Fibroblast of lung (primary cell): Measurements from ENCODE around the gene MYO1D. TPM values are rescaled to one million over a fixed set of nuclear protein-coding genes. Genes with fewer than 3 reads are reported as not detected.

Experiments
- DNase-seq, 2 donors: peaks; one replicate each; pipeline versions ENCODE4 v3.0.0 to v3.0.0-alpha.2; 2010; ENCODE audit warnings: low read depth in 2 of 2
- H2AFZ ChIP-seq: 2 replicates; pipeline ENCODE4 v1.5.1; 2012; ENCODE audit warnings: low read length, control low read depth, inconsistent platforms
- H3K27ac ChIP-seq: 2 replicates; pipeline ENCODE4 v1.5.1; 2011; ENCODE audit warnings: low read length, control low read depth; ENCODE audit not compliant: insufficient read depth
- H3K27me3 ChIP-seq: 2 replicates; pipeline ENCODE4 v1.5.1; 2011; ENCODE audit warnings: mild to moderate bottlenecking, low read length; ENCODE audit not compliant: control insufficient read depth, insufficient read depth
- H3K36me3 ChIP-seq: 2 replicates; pipeline ENCODE4 v1.5.1; 2011; ENCODE audit warnings: low read length; ENCODE audit not compliant: control insufficient read depth, insufficient read depth
- H3K4me1 ChIP-seq: 2 replicates; pipeline ENCODE4 v1.5.1; 2011; ENCODE audit warnings: low read length; ENCODE audit not compliant: control insufficient read depth, insufficient read depth; ENCODE audit errors: extremely low read depth
- H3K4me2 ChIP-seq: 2 replicates; pipeline ENCODE4 v1.5.1; 2011; ENCODE audit warnings: low read length, control low read depth; ENCODE audit not compliant: insufficient read depth; ENCODE audit errors: extremely low read depth
- H3K4me3 ChIP-seq, 4 experiments: fragments of 200-600 bp in 1 of 4; sonication (generic) in 1 of 4; replicated peaks in 1 of 4; 2 replicates each; pipeline ENCODE4 v1.5.1; 2011 to 2016; ENCODE audit warnings: low read length in 4 of 4, low read depth in 3 of 4, mild to moderate bottlenecking in 3 of 4, control low read depth in 2 of 4, inconsistent platforms in 1 of 4, mixed read lengths in 1 of 4; ENCODE audit not compliant: insufficient read depth in 1 of 4; ENCODE audit errors: control extremely low read depth in 1 of 4
- H3K79me2 ChIP-seq: 2 replicates; pipeline ENCODE4 v1.5.1; 2012; ENCODE audit warnings: mild to moderate bottlenecking, low read length, inconsistent platforms; ENCODE audit not compliant: control insufficient read depth, insufficient read depth
- H3K9ac ChIP-seq: 2 replicates; pipeline ENCODE4 v1.5.1; 2011; ENCODE audit warnings: mild to moderate bottlenecking, low read length, control low read depth; ENCODE audit not compliant: insufficient read depth
- H3K9me3 ChIP-seq: 2 replicates; pipeline ENCODE4 v1.5.1; 2012; ENCODE audit warnings: low read depth, low read length; ENCODE audit not compliant: control insufficient read depth, insufficient read depth
- H4K20me1 ChIP-seq: 2 replicates; pipeline ENCODE4 v1.5.1; 2011; ENCODE audit warnings: low read length; ENCODE audit not compliant: control insufficient read depth, insufficient read depth; ENCODE audit errors: extremely low read depth
- CTCF ChIP-seq, 2 donors: IDR thresholded peaks in 1 of 2; conservative IDR thresholded peaks in 1 of 2; 1 replicate in 1 of 2; 2 replicates in 1 of 2; pipeline ENCODE4 v1.5.1; 2011 to 2012; ENCODE audit warnings: low read length in 2 of 2, control low read depth in 1 of 2, inconsistent platforms in 1 of 2, low read depth in 1 of 2, mild to moderate bottlenecking in 1 of 2
- EZH2 ChIP-seq: IDR thresholded peaks from 2 replicates; pipeline ENCODE4 v1.5.1; 2012; ENCODE audit warnings: low read length, control low read depth, mild to moderate bottlenecking; ENCODE audit errors: missing control alignments
- polyA plus RNA-seq, 2 donors: library from polyadenylated mRNA; depleted of rRNA in 1 of 2; stranded (reverse) in 1 of 2; unstranded in 1 of 2; fragments of >200 nt; gene quantifications; 2 replicates each; pipeline ENCODE4 v1.2.1, GENCODE V29; 2011 to 2012; ENCODE audit warnings: missing spikeins in 1 of 2
- total RNA-seq: library from RNA; depleted of rRNA; stranded (reverse); fragments of >200 nt; gene quantifications from 2 replicates; pipeline ENCODE4 v1.2.1, GENCODE V29; 2014

Gene MYO1D
- total and polyA plus RNA-seq, 2 donors (not counting 1 experiment from before 2014, with no cell fraction given) = 35.0 to 46.6 TPM

GRCh38 chr17:32584792-32585191 is 292.1 kb downstream of the MYO1D start:
- DNase-seq = no peak
- no peaks in the 10 kb centered on the region for H3K27me3 ChIP-seq
- no peaks in the 10 kb centered on the region for H3K36me3 ChIP-seq
- H3K27ac ChIP-seq = no peak overlapping the region
- no peak overlapping the region for H2AFZ ChIP-seq
- H3K4me1 ChIP-seq = no peaks in the 10 kb centered on the region
- H3K79me2 ChIP-seq = no peaks in the 10 kb centered on the region
- TF ChIP-seq CTCF (conservative IDR thresholded peaks at IDR 0.05 in 1 of 2, IDR thresholded peaks at IDR 0.05 in 1 of 2; ENCODE audit: low read depth in 1 of 2, low read length in 2 of 2) = no peak
- H3K9me3 ChIP-seq = no peaks in the 10 kb centered on the region
- H3K4me2 ChIP-seq = no peak overlapping the region
- H4K20me1 ChIP-seq = no peaks in the 10 kb centered on the region
- no peak overlapping the region for H3K4me3 ChIP-seq
- no peak overlapping the region for H3K9ac ChIP-seq

- Histone ChIP-seq H3K27me3 (no peaks in the 10 kb centered on the region), H3K9me3 (no peaks in the 10 kb centered on the region), H3K79me2 (no peaks in the 10 kb centered on the region)
Measured at GRCh38 chr17:32583053-32583452, 293.9 kb downstream of the MYO1D start.

GRCh38 chr17:32575852-32576251 is 301.1 kb downstream of the MYO1D start:
- Histone ChIP-seq H3K4me2 (no peak overlapping the region), H3K36me3 (no peaks in the 10 kb centered on the region), H3K9ac (no peak overlapping the region), H2AFZ (no peak overlapping the region), H3K4me1 (no peaks in the 10 kb centered on the region), H3K79me2 (no peaks in the 10 kb centered on the region), H3K27ac (no peak overlapping the region), H3K9me3 (no peaks in the 10 kb centered on the region), H3K27me3 (no peaks in the 10 kb centered on the region), H4K20me1 (no peaks in the 10 kb centered on the region), H3K4me3 (no peak overlapping the region)
- no peak for DNase-seq
- TF ChIP-seq CTCF (conservative IDR thresholded peaks at IDR 0.05 in 1 of 2, IDR thresholded peaks at IDR 0.05 in 1 of 2; ENCODE audit: low read depth in 1 of 2, low read length in 2 of 2) = no peak
- TF ChIP-seq EZH2 = no peak

More at GRCh38 chr17:32583053-32583452, 293.9 kb downstream of the MYO1D start:
- Histone ChIP-seq H3K27ac (no peak overlapping the region), H3K4me2 (no peak overlapping the region), H2AFZ (no peak overlapping the region), H3K36me3 (no peaks in the 10 kb centered on the region), H3K4me3 (no peak overlapping the region), H4K20me1 (no peaks in the 10 kb centered on the region), H3K4me1 (no peaks in the 10 kb centered on the region), H3K9ac (no peak overlapping the region)
- DNase-seq = no peak
- TF ChIP-seq EZH2 = no peak
- no peak for TF ChIP-seq CTCF (conservative IDR thresholded peaks at IDR 0.05 in 1 of 2, IDR thresholded peaks at IDR 0.05 in 1 of 2; ENCODE audit: low read depth in 1 of 2, low read length in 2 of 2)
